Measurements from ENCODE around the gene SH3PXD2A.

Gene SH3PXD2A

GRCh38 chr10:103630156-103630555 is 225.2 kb downstream of the SH3PXD2A start:
- DNase-seq (ENCODE audit: low read depth) = no peak
- no peak overlapping the region for H3K4me3 ChIP-seq (ENCODE audit: low read depth, low read length)
- TF ChIP-seq CTCF (IDR thresholded peaks at IDR 0.05; ENCODE audit: low read depth, low read length, missing control alignments) = no peak
- in situ Hi-C loops (cut with HindIII; ENCODE audit: low sequenced_read_pairs) = no loop called here

- no peak for DNase-seq (ENCODE audit: low read depth)
- in situ Hi-C loops (cut with HindIII; ENCODE audit: low sequenced_read_pairs) = no loop called here
- H3K4me3 ChIP-seq (ENCODE audit: low read depth, low read length) = no peak overlapping the region
- no peak for TF ChIP-seq CTCF (IDR thresholded peaks at IDR 0.05; ENCODE audit: low read depth, low read length, missing control alignments)
Observed at GRCh38 chr10:103629581-103629980, 225.8 kb downstream of the SH3PXD2A start.

- no peak overlapping the region for H3K4me3 ChIP-seq (ENCODE audit: low read depth, low read length)
- in situ Hi-C loops (cut with HindIII; ENCODE audit: low sequenced_read_pairs) = no loop called here
- no peak for TF ChIP-seq CTCF (IDR thresholded peaks at IDR 0.05; ENCODE audit: low read depth, low read length, missing control alignments)
- DNase-seq (ENCODE audit: low read depth) = no peak
Observed at GRCh38 chr10:103627893-103628292, 227.5 kb downstream of the SH3PXD2A start.

GRCh38 chr10:103627111-103627892 is 228.1 kb downstream of the SH3PXD2A start:
- in situ Hi-C loops (cut with HindIII; ENCODE audit: low sequenced_read_pairs) = no loop called here
- no peak overlapping the region for H3K4me3 ChIP-seq (ENCODE audit: low read depth, low read length)
- no peak for DNase-seq (ENCODE audit: low read depth)
- TF ChIP-seq CTCF (IDR thresholded peaks at IDR 0.05; ENCODE audit: low read depth, low read length, missing control alignments) = no peak

GRCh38 chr10:103626178-103626577 is 229.2 kb downstream of the SH3PXD2A start:
- in situ Hi-C loops (cut with HindIII; ENCODE audit: low sequenced_read_pairs) = no loop called here
- TF ChIP-seq CTCF (IDR thresholded peaks at IDR 0.05; ENCODE audit: low read depth, low read length, missing control alignments) = no peak
- DNase-seq (ENCODE audit: low read depth) = no peak

GRCh38 chr10:103622935-103623574 is 232.3 kb downstream of the SH3PXD2A start:
- TF ChIP-seq CTCF (IDR thresholded peaks at IDR 0.05; ENCODE audit: low read depth, low read length, missing control alignments) = no peak
- in situ Hi-C loops (cut with HindIII; ENCODE audit: low sequenced_read_pairs) = loop anchor here (25.0 kb wide), 1 partner anchor 239 kb away; the partner anchor contains the start of gene SH3PXD2A
- DNase-seq (ENCODE audit: low read depth) = no peak
- no peak overlapping the region for H3K4me3 ChIP-seq (ENCODE audit: low read depth, low read length)

More at GRCh38 chr10:103626178-103626577, 229.2 kb downstream of the SH3PXD2A start:
- H3K4me3 ChIP-seq (ENCODE audit: low read depth, low read length) = no peak overlapping the region

All from astrocyte of the cerebellum (primary cell).